Fibroblast of lung (primary cell): ENCODE results near the gene GCFC2. TPM values are rescaled to one million over a fixed set of nuclear protein-coding genes. Genes with fewer than 3 reads are reported as not detected.
"Not testable (repeated sequence)": the region's sequence is repeated elsewhere in the genome, so short reads cannot be mapped to it uniquely, and the experiment has no call there.

Source experiments
- DNase-seq, 2 donors: peaks; one replicate each; pipeline versions ENCODE4 v3.0.0 to v3.0.0-alpha.2; 2010; ENCODE audit warnings: low read depth in 2 of 2
- H2AFZ ChIP-seq: 2 replicates; pipeline ENCODE4 v1.5.1; 2012; ENCODE audit warnings: low read length, control low read depth, inconsistent platforms
- H3K27ac ChIP-seq: 2 replicates; pipeline ENCODE4 v1.5.1; 2011; ENCODE audit warnings: low read length, control low read depth; ENCODE audit not compliant: insufficient read depth
- H3K27me3 ChIP-seq: 2 replicates; pipeline ENCODE4 v1.5.1; 2011; ENCODE audit warnings: mild to moderate bottlenecking, low read length; ENCODE audit not compliant: control insufficient read depth, insufficient read depth
- H3K36me3 ChIP-seq: 2 replicates; pipeline ENCODE4 v1.5.1; 2011; ENCODE audit warnings: low read length; ENCODE audit not compliant: control insufficient read depth, insufficient read depth
- H3K4me1 ChIP-seq: 2 replicates; pipeline ENCODE4 v1.5.1; 2011; ENCODE audit warnings: low read length; ENCODE audit not compliant: control insufficient read depth, insufficient read depth; ENCODE audit errors: extremely low read depth
- H3K4me2 ChIP-seq: 2 replicates; pipeline ENCODE4 v1.5.1; 2011; ENCODE audit warnings: low read length, control low read depth; ENCODE audit not compliant: insufficient read depth; ENCODE audit errors: extremely low read depth
- H3K4me3 ChIP-seq, 4 experiments: fragments of 200-600 bp in 1 of 4; sonication (generic) in 1 of 4; replicated peaks in 1 of 4; 2 replicates each; pipeline ENCODE4 v1.5.1; 2011 to 2016; ENCODE audit warnings: low read length in 4 of 4, low read depth in 3 of 4, mild to moderate bottlenecking in 3 of 4, control low read depth in 2 of 4, inconsistent platforms in 1 of 4, mixed read lengths in 1 of 4; ENCODE audit not compliant: insufficient read depth in 1 of 4; ENCODE audit errors: control extremely low read depth in 1 of 4
- H3K79me2 ChIP-seq: 2 replicates; pipeline ENCODE4 v1.5.1; 2012; ENCODE audit warnings: mild to moderate bottlenecking, low read length, inconsistent platforms; ENCODE audit not compliant: control insufficient read depth, insufficient read depth
- H3K9ac ChIP-seq: 2 replicates; pipeline ENCODE4 v1.5.1; 2011; ENCODE audit warnings: mild to moderate bottlenecking, low read length, control low read depth; ENCODE audit not compliant: insufficient read depth
- H3K9me3 ChIP-seq: 2 replicates; pipeline ENCODE4 v1.5.1; 2012; ENCODE audit warnings: low read depth, low read length; ENCODE audit not compliant: control insufficient read depth, insufficient read depth
- H4K20me1 ChIP-seq: 2 replicates; pipeline ENCODE4 v1.5.1; 2011; ENCODE audit warnings: low read length; ENCODE audit not compliant: control insufficient read depth, insufficient read depth; ENCODE audit errors: extremely low read depth
- EZH2 ChIP-seq: IDR thresholded peaks from 2 replicates; pipeline ENCODE4 v1.5.1; 2012; ENCODE audit warnings: low read length, control low read depth, mild to moderate bottlenecking; ENCODE audit errors: missing control alignments
- polyA plus RNA-seq, 2 donors: library from polyadenylated mRNA; depleted of rRNA in 1 of 2; stranded (reverse) in 1 of 2; unstranded in 1 of 2; fragments of >200 nt; gene quantifications; 2 replicates each; pipeline ENCODE4 v1.2.1, GENCODE V29; 2011 to 2012; ENCODE audit warnings: missing spikeins in 1 of 2
- total RNA-seq: library from RNA; depleted of rRNA; stranded (reverse); fragments of >200 nt; gene quantifications from 2 replicates; pipeline ENCODE4 v1.2.1, GENCODE V29; 2014
- TF ChIP-seq, protein P1 (sequence below), 2 donors: IDR thresholded peaks in 1 of 2; conservative IDR thresholded peaks in 1 of 2; 1 replicate in 1 of 2; 2 replicates in 1 of 2; pipeline ENCODE4 v1.5.1; 2011 to 2012; ENCODE audit warnings: low read length in 2 of 2, control low read depth in 1 of 2, inconsistent platforms in 1 of 2, low read depth in 1 of 2, mild to moderate bottlenecking in 1 of 2

Gene GCFC2
- total and polyA plus RNA-seq, 2 donors (not counting 1 experiment from before 2014, with no cell fraction given), result 6.8 to 11.6 TPM

DNA sequence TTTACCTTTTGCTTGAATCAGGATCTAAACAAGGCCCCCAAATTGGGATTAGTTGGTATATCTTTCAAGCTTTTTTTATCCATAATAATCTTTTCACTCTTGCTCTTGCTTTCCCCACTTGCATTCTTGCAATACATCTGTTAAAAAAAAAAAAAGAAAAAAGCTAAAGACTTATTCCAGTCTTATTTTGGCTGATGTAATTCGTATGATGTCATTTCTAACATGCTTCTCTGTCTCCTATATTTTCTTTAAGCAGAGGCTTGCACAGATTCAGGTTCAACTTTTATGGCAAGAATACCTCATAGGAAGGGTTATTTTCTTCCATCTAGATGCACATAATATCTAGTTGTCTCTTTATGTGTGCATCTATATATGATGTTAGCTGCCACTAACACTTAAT, 9.8 kb upstream of the GCFC2 start:
- TF ChIP-seq EZH2, result no peak
- TF ChIP-seq, protein P1, sequence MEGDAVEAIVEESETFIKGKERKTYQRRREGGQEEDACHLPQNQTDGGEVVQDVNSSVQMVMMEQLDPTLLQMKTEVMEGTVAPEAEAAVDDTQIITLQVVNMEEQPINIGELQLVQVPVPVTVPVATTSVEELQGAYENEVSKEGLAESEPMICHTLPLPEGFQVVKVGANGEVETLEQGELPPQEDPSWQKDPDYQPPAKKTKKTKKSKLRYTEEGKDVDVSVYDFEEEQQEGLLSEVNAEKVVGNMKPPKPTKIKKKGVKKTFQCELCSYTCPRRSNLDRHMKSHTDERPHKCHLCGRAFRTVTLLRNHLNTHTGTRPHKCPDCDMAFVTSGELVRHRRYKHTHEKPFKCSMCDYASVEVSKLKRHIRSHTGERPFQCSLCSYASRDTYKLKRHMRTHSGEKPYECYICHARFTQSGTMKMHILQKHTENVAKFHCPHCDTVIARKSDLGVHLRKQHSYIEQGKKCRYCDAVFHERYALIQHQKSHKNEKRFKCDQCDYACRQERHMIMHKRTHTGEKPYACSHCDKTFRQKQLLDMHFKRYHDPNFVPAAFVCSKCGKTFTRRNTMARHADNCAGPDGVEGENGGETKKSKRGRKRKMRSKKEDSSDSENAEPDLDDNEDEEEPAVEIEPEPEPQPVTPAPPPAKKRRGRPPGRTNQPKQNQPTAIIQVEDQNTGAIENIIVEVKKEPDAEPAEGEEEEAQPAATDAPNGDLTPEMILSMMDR (conservative IDR thresholded peaks at IDR 0.05 in 1 of 2, IDR thresholded peaks at IDR 0.05 in 1 of 2; ENCODE audit: low read depth in 1 of 2, low read length in 2 of 2), result no peak
- H3K4me3 ChIP-seq, result no peak overlapping the region
- no peaks in the 10 kb centered on the region for H3K36me3 ChIP-seq
- H3K27me3 ChIP-seq, result no peaks in the 10 kb centered on the region
- H3K79me2 ChIP-seq, result no peaks in the 10 kb centered on the region
- H3K9ac ChIP-seq, result no peak overlapping the region
- no peak for DNase-seq
- no peaks in the 10 kb centered on the region for H4K20me1 ChIP-seq
- H3K27ac ChIP-seq, result no peak overlapping the region
- H3K9me3 ChIP-seq, result no peaks in the 10 kb centered on the region
- H3K4me2 ChIP-seq, result no peak overlapping the region
- H3K4me1 ChIP-seq, result no peaks in the 10 kb centered on the region
- no peak overlapping the region for H2AFZ ChIP-seq

DNA sequence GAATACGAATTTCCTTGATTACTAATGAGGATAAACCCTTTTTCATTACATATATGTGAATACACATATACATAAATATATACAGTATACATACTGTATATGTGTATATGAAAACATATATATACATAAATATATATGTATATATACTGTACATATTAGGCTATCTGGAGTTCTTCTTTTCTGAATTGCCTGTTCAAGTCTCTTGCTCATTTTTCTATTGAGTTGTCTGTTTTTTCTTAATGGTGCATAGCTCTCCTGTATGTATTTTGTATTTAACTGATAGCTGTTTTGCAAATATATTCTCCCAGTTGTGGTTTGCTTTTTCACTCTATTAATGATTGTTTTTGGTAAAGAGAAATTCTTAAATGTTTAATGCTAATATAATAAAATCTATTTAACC, 8.9 kb upstream of the GCFC2 start:
- H3K27ac ChIP-seq, result no peak overlapping the region
- no peak overlapping the region for H2AFZ ChIP-seq
- no peaks in the 10 kb centered on the region for H3K4me1 ChIP-seq
- TF ChIP-seq EZH2, result no peak
- TF ChIP-seq, protein P1 (conservative IDR thresholded peaks at IDR 0.05 in 1 of 2, IDR thresholded peaks at IDR 0.05 in 1 of 2; ENCODE audit: low read depth in 1 of 2, low read length in 2 of 2), result no peak
- H3K36me3 ChIP-seq, result no peaks in the 10 kb centered on the region
- no peak overlapping the region for H3K4me2 ChIP-seq
- no peaks in the 10 kb centered on the region for H4K20me1 ChIP-seq
- no peaks in the 10 kb centered on the region for H3K9me3 ChIP-seq
- H3K79me2 ChIP-seq, result no peaks in the 10 kb centered on the region
- H3K9ac ChIP-seq, result no peak overlapping the region
- no peak overlapping the region for H3K4me3 ChIP-seq
- no peaks in the 10 kb centered on the region for H3K27me3 ChIP-seq
- no peak for DNase-seq

DNA sequence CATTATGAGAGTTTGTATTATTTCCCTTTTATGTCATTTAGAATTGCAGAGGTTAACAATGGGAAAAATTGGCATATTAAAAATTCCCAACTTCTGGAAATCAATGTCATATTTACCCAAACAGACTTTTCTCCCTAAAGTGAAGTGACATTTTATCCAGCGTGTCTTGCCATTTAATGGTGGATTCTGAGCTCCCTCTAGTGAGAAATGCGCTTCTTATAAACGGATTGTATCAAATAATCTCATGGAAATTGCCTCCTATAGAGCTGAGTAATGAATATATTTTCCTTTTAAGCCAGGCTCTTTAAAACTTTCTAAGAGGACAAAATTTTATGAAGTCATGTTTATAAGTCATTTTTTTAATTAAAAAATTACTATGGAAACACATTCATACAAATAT, 5.7 kb upstream of the GCFC2 start:
- peak in 1 of 2 donors; percentile 18 for DNase-seq
- Histone ChIP-seq H3K9ac (no peak overlapping the region), H3K4me1 (no peaks in the 10 kb centered on the region), H3K9me3 (no peaks in the 10 kb centered on the region), H3K4me2 (no peak overlapping the region), H3K79me2 (no peaks in the 10 kb centered on the region), H2AFZ (no peak overlapping the region), H4K20me1 (no peaks in the 10 kb centered on the region), H3K4me3 (no peak overlapping the region), H3K36me3 (no peaks in the 10 kb centered on the region), H3K27ac (no peak overlapping the region), H3K27me3 (no peaks in the 10 kb centered on the region)
- TF ChIP-seq, protein P1 (conservative IDR thresholded peaks at IDR 0.05 in 1 of 2, IDR thresholded peaks at IDR 0.05 in 1 of 2; ENCODE audit: low read depth in 1 of 2, low read length in 2 of 2), result peak in 1 of 2 donors; percentile 17
- TF ChIP-seq EZH2, result no peak

DNA sequence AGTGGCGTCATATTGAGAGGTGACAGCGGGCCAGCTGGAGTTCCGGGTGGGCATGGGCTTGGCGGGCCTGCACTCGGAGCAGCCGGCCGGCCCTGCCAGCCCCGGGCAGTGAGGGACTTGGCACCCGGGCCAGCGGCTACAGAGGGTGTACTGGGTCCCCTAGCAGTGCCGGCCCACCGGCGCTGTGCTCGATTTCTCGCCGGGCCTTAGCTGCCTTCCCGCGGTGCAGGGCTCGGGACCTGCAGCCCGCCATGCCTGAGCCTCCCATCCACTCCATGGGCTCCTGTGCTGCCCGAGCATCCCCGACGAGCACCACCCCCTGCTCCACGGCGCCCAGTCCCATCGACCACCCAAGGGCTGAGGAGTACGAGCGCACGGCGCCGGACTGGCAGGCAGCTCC, 875 bp upstream of the GCFC2 start:
- not testable (repeated sequence) for H3K36me3 ChIP-seq, H3K27ac ChIP-seq, H3K79me2 ChIP-seq, H4K20me1 ChIP-seq, H2AFZ ChIP-seq, H3K27me3 ChIP-seq, H3K4me1 ChIP-seq, H3K9ac ChIP-seq, DNase-seq, H3K4me2 ChIP-seq, H3K4me3 ChIP-seq, H3K9me3 ChIP-seq
